ENCODE measurements around the gene KIAA1217. TPM values are rescaled to one million over a fixed set of nuclear protein-coding genes. Genes with fewer than 3 reads are reported as not detected.

KIAA1217 gene
- total and polyA plus RNA-seq, 2 of the 8 experiments (the other 6 are each of a cell fraction or from before 2014, with no cell fraction given): 4.5 to 15.6 TPM

GRCh38 chr10:24339387-24339786, 130.4 kb downstream of the KIAA1217 start:
- no peak overlapping the region for H3K56ac ChIP-seq (replicated peaks; ENCODE audit: insufficient read length, low read depth, low read length)
- no peak overlapping the region for H3K4ac ChIP-seq (replicated peaks; ENCODE audit: insufficient read length, low read depth, low read length)
- H3K14ac ChIP-seq (ENCODE audit: insufficient read length): no peak overlapping the region
- no peak overlapping the region for H3K27ac ChIP-seq (ENCODE audit: low read depth, low read length)
- no peak overlapping the region for H2BK20ac ChIP-seq (ENCODE audit: low read length)
- H3K9me3 ChIP-seq (ENCODE audit: insufficient read depth in 2 of 2, low read depth in 1 of 2, low read length in 1 of 2): no peaks in the 10 kb centered on the region
- H3K79me2 ChIP-seq (ENCODE audit: control insufficient read depth in 1 of 2, insufficient read depth in 2 of 2, low read length in 2 of 2): no peaks in the 10 kb centered on the region
- no peak overlapping the region for H2BK15ac ChIP-seq (ENCODE audit: low read length)
- no peak overlapping the region for H2AK5ac ChIP-seq (ENCODE audit: low read depth, low read length)
- H3K23me2 ChIP-seq (ENCODE audit: low read depth, low read length): no peaks in the 10 kb centered on the region
- no peak overlapping the region for H2BK120ac ChIP-seq (replicated peaks; ENCODE audit: low read depth, low read length)
- no peaks in the 10 kb centered on the region for H4K20me1 ChIP-seq (replicated peaks in 1 of 2; ENCODE audit: control insufficient read depth in 1 of 2, insufficient read depth in 2 of 2, low read length in 2 of 2)
- H4K8ac ChIP-seq (ENCODE audit: extremely low read depth, insufficient read depth, low read length): no peak overlapping the region
- H3K27me3 ChIP-seq (replicated peaks in 1 of 4; ENCODE audit: control insufficient read depth in 3 of 4, extremely low read depth in 1 of 4, insufficient read depth in 3 of 4, low read length in 3 of 4): no peaks in the 10 kb centered on the region
- DNase-seq (ENCODE audit: low read depth in 1 of 2, low spot score in 2 of 2) (no peak), FAIRE-seq (no peak)
- no peak overlapping the region for H3K4me3 ChIP-seq (ENCODE audit: extremely low read depth in 1 of 4, insufficient read depth in 2 of 4, low read depth in 3 of 4, low read length in 4 of 4)
- H4K5ac ChIP-seq (ENCODE audit: insufficient read length, low read depth, low read length): no peak overlapping the region
- H3K4me1 ChIP-seq (replicated peaks in 1 of 4; ENCODE audit: control insufficient read depth in 3 of 4, insufficient read depth in 4 of 4, low read length in 3 of 4): no peaks in the 10 kb centered on the region
- H4K91ac ChIP-seq (replicated peaks; ENCODE audit: insufficient read length, low read length): no peak overlapping the region
- H3K9ac ChIP-seq (replicated peaks in 1 of 4; ENCODE audit: extremely low read depth in 1 of 4, low read depth in 3 of 4, low read length in 3 of 4): no peak overlapping the region
- no peak overlapping the region for H2BK5ac ChIP-seq (ENCODE audit: low read depth, low read length)
- WGBS, 2 experiments (ENCODE audit: extremely low coverage in 1 of 2, insufficient coverage in 1 of 2, insufficient read length in 1 of 2, insufficient replicate concordance in 2 of 2, low coverage in 1 of 2, low lambda C conversion rate in 2 of 2, missing lambda C conversion rate in 1 of 2): 100% methylated on average over 1 of the region's 1 CpG; no CpG with 5 or more reads in 1 of the 2 experiments
- no peak overlapping the region for H3K23ac ChIP-seq (ENCODE audit: insufficient read length)
- no peak overlapping the region for H3K4me2 ChIP-seq (ENCODE audit: insufficient read depth in 1 of 2, low read depth in 2 of 2, low read length in 2 of 2)
- no peaks in the 10 kb centered on the region for H3K79me1 ChIP-seq (ENCODE audit: low read depth, low read length)
- no peak overlapping the region for H2AFZ ChIP-seq (ENCODE audit: low read length)
- no peak overlapping the region for H3K18ac ChIP-seq (ENCODE audit: extremely low read depth, low read length)
- ChIA-PET CTCF (ENCODE audit: partially characterized antibody) (interaction anchor here (1.4 kb wide), 1 partner anchor 18 kb away, joined by 3 read pairs; no protein-coding TSS in a partner anchor), POLR2A (ENCODE audit: partially characterized antibody) (no interaction called here)
- H3K36me3 ChIP-seq (ENCODE audit: control insufficient read depth in 2 of 4, insufficient read depth in 4 of 4, low read length in 3 of 4): no peaks in the 10 kb centered on the region
- no peak overlapping the region for H2BK12ac ChIP-seq (ENCODE audit: low read depth, low read length)
- no peak for TF ChIP-seq KDM4A (IDR thresholded peaks at IDR 0.05; ENCODE audit: low read depth, low read length, severe bottlenecking)
- no peak for TF ChIP-seq NRF1 (IDR thresholded peaks at IDR 0.05; ENCODE audit: low read depth, low read length)
- TF ChIP-seq RNF2 (IDR thresholded peaks at IDR 0.05; ENCODE audit: borderline replicate concordance, low read depth, low read length, missing control alignments, poor library complexity, severe bottlenecking): no peak

All from H1 (cell line).